GM19455 (cell line): Measurements from ENCODE around the gene PCDHB11.
"Not testable (repeated sequence)": the region's sequence is repeated elsewhere in the genome, so short reads cannot be mapped to it uniquely, and the experiment has no call there.

Experiments
- ATAC-seq: cut with Tn5 transposase; IDR thresholded peaks from one replicate; pipeline ENCODE4 v1.9.1; 2021; ENCODE audit not compliant: unreplicated experiment

The PCDHB11 gene

DNA sequence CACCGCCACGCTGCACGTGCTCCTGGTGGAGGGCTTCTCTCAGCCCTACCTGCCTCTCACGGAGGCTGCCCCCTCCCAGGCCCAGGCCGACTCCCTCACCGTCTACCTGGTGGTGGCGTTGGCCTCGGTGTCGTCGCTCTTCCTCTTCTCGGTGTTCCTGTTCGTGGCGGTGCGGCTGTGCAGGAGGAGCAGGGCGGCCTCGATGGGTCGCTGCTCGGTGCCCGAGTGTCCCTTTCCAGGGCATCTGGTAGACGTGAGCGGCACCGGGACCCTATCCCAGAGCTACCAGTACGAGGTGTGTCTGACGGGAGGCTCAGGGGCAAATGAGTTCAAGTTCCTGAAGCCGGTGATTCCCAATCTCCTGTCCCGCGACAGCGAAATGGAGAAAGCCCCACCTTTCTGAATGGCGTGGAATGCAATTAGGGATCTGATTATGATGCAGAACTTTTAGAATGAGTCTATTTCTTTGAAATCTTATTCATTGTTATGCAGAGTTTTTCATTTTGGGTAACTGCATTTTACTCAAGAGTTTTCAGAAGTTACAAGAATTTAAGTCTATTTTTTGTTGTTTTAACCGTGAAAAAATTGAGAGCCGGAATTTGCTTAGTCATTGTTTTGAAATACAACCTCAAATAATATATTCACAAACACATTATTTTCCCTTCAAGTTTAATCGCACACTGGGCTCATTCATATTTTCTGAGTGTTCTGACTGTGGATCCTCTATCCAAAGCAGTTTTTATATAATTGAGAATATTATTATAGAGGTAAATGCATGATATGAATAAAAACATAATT lies 37.3 kb downstream of the PCDHB11 start:
- ATAC-seq: no peak

- ATAC-seq: no peak
These were observed 42.1 kb downstream of the PCDHB11 start for GRCh38 chr5:141241496-141241895.

GRCh38 chr5:141245250-141245717 lies 45.9 kb downstream of the PCDHB11 start, which contains the start of gene PCDHB15:
Gene PCDHB15, plus strand, starts transcription at chr5:141245395. Its CDS starts 184 bp downstream, at chr5:141245579.
- no peak for ATAC-seq

DNA sequence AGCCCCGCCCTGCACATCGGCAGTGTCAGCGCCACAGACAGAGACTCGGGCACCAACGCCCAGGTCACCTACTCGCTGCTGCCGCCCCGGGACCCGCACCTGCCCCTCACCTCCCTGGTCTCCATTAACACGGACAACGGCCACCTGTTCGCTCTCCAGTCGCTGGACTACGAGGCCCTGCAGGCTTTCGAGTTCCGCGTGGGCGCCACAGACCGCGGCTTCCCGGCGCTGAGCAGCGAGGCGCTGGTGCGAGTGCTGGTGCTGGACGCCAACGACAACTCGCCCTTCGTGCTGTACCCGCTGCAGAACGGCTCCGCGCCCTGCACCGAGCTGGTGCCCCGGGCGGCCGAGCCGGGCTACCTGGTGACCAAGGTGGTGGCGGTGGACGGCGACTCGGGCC lies 47.5 kb downstream of the PCDHB11 start:
- not testable (repeated sequence) for ATAC-seq

DNA sequence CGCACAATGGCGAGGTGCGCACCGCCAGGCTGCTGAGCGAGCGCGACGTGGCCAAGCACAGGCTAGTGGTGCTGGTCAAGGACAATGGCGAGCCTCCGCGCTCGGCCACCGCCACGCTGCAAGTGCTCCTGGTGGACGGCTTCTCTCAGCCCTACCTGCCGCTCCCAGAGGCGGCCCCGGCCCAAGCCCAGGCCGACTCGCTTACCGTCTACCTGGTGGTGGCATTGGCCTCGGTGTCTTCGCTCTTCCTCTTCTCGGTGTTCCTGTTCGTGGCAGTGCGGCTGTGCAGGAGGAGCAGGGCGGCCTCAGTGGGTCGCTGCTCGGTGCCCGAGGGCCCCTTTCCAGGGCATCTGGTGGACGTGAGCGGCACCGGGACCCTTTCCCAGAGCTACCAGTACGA lies 48.0 kb downstream of the PCDHB11 start:
- ATAC-seq: not testable (repeated sequence)

- ATAC-seq: no peak
These were observed 51.1 kb downstream of the PCDHB11 start for GRCh38 chr5:141250576-141250975.
